Measurements from ENCODE around the gene GTF3C2. TPM values are rescaled to one million over a fixed set of nuclear protein-coding genes. Genes with fewer than 3 reads are reported as not detected.
A peak's percentile ranks its signal among the peaks of the same experiment; 100 is the strongest.
"Not testable (repeated sequence)": the region's sequence is repeated elsewhere in the genome, so short reads cannot be mapped to it uniquely, and the experiment has no call there.

Gene GTF3C2
- total RNA-seq, 6 donors from 2014 or later = 43.9 to 104 (median 48.9) TPM

GRCh38 chr2:27303093-27304025 lies 53.2 kb downstream of the GTF3C2 start:
- Histone ChIP-seq H3K36me3 (no peaks in the 10 kb centered on the region), H3K9me3 (no peaks in the 10 kb centered on the region), H3K27ac (peak overlapping the region in 2 of 4 donors; percentile 1 to 58), H3K4me3 (peak overlapping the region in 3 of 4 donors; percentile 31 to 46 (median 44)), H3K4me1 (peaks cover 20 to 31% (median 23%) of the 10 kb centered on the region in 4 donors), H3K27me3 (peaks cover 0 to 25% (median 15%) of the 10 kb centered on the region in 4 donors)
- TF ChIP-seq POLR2AphosphoS5 (IDR thresholded peaks at IDR 0.05) (no peak), EP300 (IDR thresholded peaks at IDR 0.05) (no peak), CTCF (IDR thresholded peaks at IDR 0.05) (peak; percentile 45 to 84 (median 79))
- 24 to 25% methylated on average over 20 of the region's 25 CpGs for WGBS, 2 donors
- peak; percentile 79 to 88 for ATAC-seq (ENCODE audit: low FRiP score in 2 of 2)
- DNase-seq = peak in 1 of 2 donors; percentile 77

GRCh38 chr2:27300606-27301005 lies 56.0 kb downstream of the GTF3C2 start:
- H3K27ac ChIP-seq; DNase-seq; ATAC-seq (ENCODE audit: low FRiP score in 2 of 2); H3K9me3 ChIP-seq; H3K4me1 ChIP-seq; H3K4me3 ChIP-seq; H3K27me3 ChIP-seq; H3K36me3 ChIP-seq: not testable (repeated sequence)
- whole genome bisulfite sequencing, 2 donors = 83 to 85% methylated on average over 4 of the region's 4 CpGs

- DNase-seq = peak in 1 of 2 donors; percentile 51
Observed at GRCh38 chr2:27298391-27299080, 58.0 kb downstream of the GTF3C2 start.

GRCh38 chr2:27297195-27297594 lies 59.4 kb downstream of the GTF3C2 start:
- no peaks in the 10 kb centered on the region for H3K4me1 ChIP-seq
- no peak overlapping the region for H3K4me3 ChIP-seq
- H3K27ac ChIP-seq = no peak overlapping the region
- no peaks in the 10 kb centered on the region for H3K27me3 ChIP-seq
- no peak for DNase-seq
- 87 to 91% methylated on average over 3 of the region's 3 CpGs for WGBS, 2 donors
- no peak for ATAC-seq (ENCODE audit: low FRiP score in 2 of 2)
- H3K36me3 ChIP-seq = no peaks in the 10 kb centered on the region
- no peak for TF ChIP-seq POLR2AphosphoS5 (IDR thresholded peaks at IDR 0.05)
- TF ChIP-seq EP300 (IDR thresholded peaks at IDR 0.05) = no peak
- no peak for TF ChIP-seq POLR2A (IDR thresholded peaks at IDR 0.05)
- no peak for TF ChIP-seq CTCF (IDR thresholded peaks at IDR 0.05)
- no peaks in the 10 kb centered on the region for H3K9me3 ChIP-seq

More at GRCh38 chr2:27298391-27299080, 58.0 kb downstream of the GTF3C2 start:
- Histone ChIP-seq H3K27ac (no peak overlapping the region), H3K9me3 (no peaks in the 10 kb centered on the region), H3K27me3 (no peaks in the 10 kb centered on the region), H3K4me1 (peaks cover 0 to 9% (median 5%) of the 10 kb centered on the region in 4 donors), H3K4me3 (no peak overlapping the region), H3K36me3 (no peaks in the 10 kb centered on the region)
- no peak for ATAC-seq (ENCODE audit: low FRiP score in 2 of 2)
- 81 to 87% methylated on average over 17 to 18 of the region's 18 CpGs for WGBS, 2 donors
- TF ChIP-seq POLR2A (IDR thresholded peaks at IDR 0.05) (no peak), EP300 (IDR thresholded peaks at IDR 0.05) (no peak), POLR2AphosphoS5 (IDR thresholded peaks at IDR 0.05) (no peak), CTCF (IDR thresholded peaks at IDR 0.05) (no peak)

- H3K9me3 ChIP-seq = no peaks in the 10 kb centered on the region
- no peak overlapping the region for H3K4me3 ChIP-seq
- ATAC-seq (ENCODE audit: low FRiP score in 2 of 2) = peak in 1 of 2 donors; percentile 42
- H3K27me3 ChIP-seq = no peaks in the 10 kb centered on the region
- H3K27ac ChIP-seq = no peak overlapping the region
- 58 to 70% methylated on average over 4 of the region's 4 CpGs for WGBS, 2 donors
- no peak for DNase-seq
- TF ChIP-seq POLR2AphosphoS5 (IDR thresholded peaks at IDR 0.05) (no peak), CTCF (IDR thresholded peaks at IDR 0.05) (no peak), POLR2A (IDR thresholded peaks at IDR 0.05) (no peak), EP300 (IDR thresholded peaks at IDR 0.05) (no peak)
- H3K36me3 ChIP-seq = no peaks in the 10 kb centered on the region
- H3K4me1 ChIP-seq = no peaks in the 10 kb centered on the region
Observed at GRCh38 chr2:27296481-27296880, 60.1 kb downstream of the GTF3C2 start.
